Psoas muscle (tissue), 8 donors: Measurements from ENCODE around the gene JUP. TPM values are rescaled to one million over a fixed set of nuclear protein-coding genes. Genes with fewer than 3 reads are reported as not detected.

ENCODE experiments used
- ATAC-seq, 4 donors: fragments of 200-7000 bp; cut with Tn5 transposase; one replicate each; pipeline ENCODE4 v1.9.1; 2020; ENCODE audit warnings: moderate library complexity in 3 of 4, mild to moderate bottlenecking in 2 of 4
- DNase-seq, 2 donors: peaks; one replicate each; pipeline ENCODE4 v3.0.0-alpha.2; 2020
- H3K27ac ChIP-seq: fragments of 200-600 bp; one replicate; pipeline ENCODE4 v1.8.0; 2022
- H3K27me3 ChIP-seq, 3 donors: fragments of 200-600 bp in 1 of 3; one replicate each; pipeline versions ENCODE4 v1.6.1 to v1.8.0; 2013 to 2022; ENCODE audit warnings: low read length in 2 of 3, mild to moderate bottlenecking in 2 of 3, moderate library complexity in 1 of 3; ENCODE audit not compliant: insufficient read depth in 3 of 3
- H3K36me3 ChIP-seq, 2 donors: fragments of 200-600 bp in 1 of 2; one replicate each; pipeline versions ENCODE4 v1.6.1 to v1.8.0; 2013 to 2022; ENCODE audit warnings: low read depth in 1 of 2, mild to moderate bottlenecking in 1 of 2, moderate library complexity in 1 of 2; ENCODE audit not compliant: insufficient read depth in 1 of 2
- H3K4me1 ChIP-seq: fragments of 200-600 bp; one replicate; pipeline ENCODE4 v1.8.0; 2022
- H3K4me3 ChIP-seq: fragments of 200-600 bp; one replicate; pipeline ENCODE4 v1.8.0; 2022; ENCODE audit warnings: mild to moderate bottlenecking
- H3K9me3 ChIP-seq: fragments of 200-600 bp; one replicate; pipeline ENCODE4 v1.8.0; 2022
- CTCF ChIP-seq: fragments of 200-600 bp; IDR thresholded peaks from one replicate; pipeline ENCODE4 v1.8.0; 2022; ENCODE audit warnings: antibody characterized with exemption
- WGBS, 3 donors: extraction: QIAGEN DNeasy Blood & Tissue Kit; methylation state at CpG; one replicate each; pipeline versions ENCODE4 v1.1.6 to v1.1.7; 2013; 5-methylcytosine and 5-hydroxymethylcytosine counted together
- intact Hi-C, 2 donors: fragments of 100-400 bp; cut with DNase I; formaldehyde crosslinking; loops; one replicate each; pipeline versions ENCODE4 v1.11.0 to v1.14.2; 2022
- polyA plus RNA-seq, 3 donors: library from polyadenylated mRNA; stranded (reverse); fragments of 200-250 nt; gene quantifications; one replicate each; pipeline ENCODE4 v1.2.3, GENCODE V29; 2013
- total RNA-seq, 4 donors: library from RNA; stranded (reverse); fragmentation: NEBNext Ultra II Directional in 2 of 4; extraction: Animal tissue kit (Norgen Biotek cat#: 25700) in 2 of 4; gene quantifications; one replicate each; pipeline versions ENCODE4 v1.2.1 to v1.2.4, GENCODE V29; 2021 to 2023
- donor health status: healthy with polysubstance abuse.
- donor health status: DM: no; HTN: no; CAD: no; lungs with moderate emphysema.
- donor health status: Bipolar disorder and iron deficiency.
- donor health status: healthy.
- donor health status: DM: yes; HTN: yes; CAD: no.
- donor health status: DM: no; HTN: no; CAD: no.
- donor health status: DM: no; HTN: no; CAD: no.
- donor health status: DM: yes; HTN: yes; CAD: no.

JUP gene
- total and polyA plus RNA-seq, 7 donors = 9.4 to 55.0 (median 30.3) TPM

GRCh38 chr17:41772586-41773189 is 13.8 kb downstream of the JUP start:
- H3K36me3 ChIP-seq = peaks cover 0 to 44% of the 10 kb centered on the region in 2 donors
- H3K9me3 ChIP-seq = no peaks in the 10 kb centered on the region
- DNase-seq = no peak
- ATAC-seq = no peak
- peak overlapping the region; percentile 28 for H3K27ac ChIP-seq
- no peak for TF ChIP-seq CTCF
- intact Hi-C loops = no loop called here
- peaks cover 32% of the 10 kb centered on the region for H3K4me1 ChIP-seq
- no peaks in the 10 kb centered on the region for H3K27me3 ChIP-seq
- no peak overlapping the region for H3K4me3 ChIP-seq
- WGBS, 3 donors = 82 to 89% (median 83%) methylated on average over 19 of the region's 19 CpGs

- intact Hi-C loops = no loop called here
- no peak for ATAC-seq
- H3K27ac ChIP-seq = no peak overlapping the region
- peaks cover 27% of the 10 kb centered on the region for H3K4me1 ChIP-seq
- peaks cover 0 to 49% of the 10 kb centered on the region in 2 donors for H3K36me3 ChIP-seq
- no peaks in the 10 kb centered on the region for H3K9me3 ChIP-seq
- DNase-seq = no peak
- no peak overlapping the region for H3K4me3 ChIP-seq
- no peaks in the 10 kb centered on the region for H3K27me3 ChIP-seq
- TF ChIP-seq CTCF = no peak
- 82 to 93% (median 90%) methylated on average over 4 of the region's 4 CpGs for WGBS, 3 donors
Observed at GRCh38 chr17:41772218-41772585, 14.3 kb downstream of the JUP start.

GRCh38 chr17:41771389-41772206 is 14.9 kb downstream of the JUP start:
- Histone ChIP-seq H3K9me3 (no peaks in the 10 kb centered on the region), H3K4me3 (no peak overlapping the region), H3K4me1 (peaks cover 21% of the 10 kb centered on the region), H3K27ac (no peak overlapping the region), H3K27me3 (no peaks in the 10 kb centered on the region), H3K36me3 (peaks cover 0 to 55% of the 10 kb centered on the region in 2 donors)
- TF ChIP-seq CTCF = no peak
- intact Hi-C loops = no loop called here
- DNase-seq (no peak), ATAC-seq (no peak)
- WGBS, 3 donors = 82 to 87% (median 87%) methylated on average over 15 to 17 of the region's 17 CpGs

GRCh38 chr17:41769985-41770384 is 16.5 kb downstream of the JUP start:
- H3K27ac ChIP-seq = no peak overlapping the region
- no peaks in the 10 kb centered on the region for H3K9me3 ChIP-seq
- H3K36me3 ChIP-seq = peaks cover 0 to 71% of the 10 kb centered on the region in 2 donors
- no peak overlapping the region for H3K4me3 ChIP-seq
- TF ChIP-seq CTCF = no peak
- DNase-seq (no peak), ATAC-seq (no peak)
- intact Hi-C loops = no loop called here
- H3K27me3 ChIP-seq = no peaks in the 10 kb centered on the region
- peaks cover 5% of the 10 kb centered on the region for H3K4me1 ChIP-seq
- WGBS, 3 donors = 51 to 54% (median 52%) methylated on average over 3 of the region's 3 CpGs
